Liver (tissue), 9 donors: ENCODE measurements around the gene NKAIN2. TPM values are rescaled to one million over a fixed set of nuclear protein-coding genes. Genes with fewer than 3 reads are reported as not detected.

Experiments
- DNase-seq: peaks from one replicate; pipeline ENCODE4 v3.0.0-alpha.2; 2017; ENCODE audit warnings: low spot score
- H3K27ac ChIP-seq, 2 donors: one replicate each; pipeline ENCODE4 v1.7.0; 2013; ENCODE audit warnings: inconsistent platforms in 2 of 2, low read length in 2 of 2, control low read depth in 1 of 2, low read depth in 1 of 2, mild to moderate bottlenecking in 1 of 2
- H3K27me3 ChIP-seq, 4 donors: one replicate each; pipeline versions ENCODE4 v1.6.1 to v1.7.0; 2013; ENCODE audit warnings: low read length in 3 of 4, inconsistent platforms in 1 of 4, mild to moderate bottlenecking in 1 of 4, moderate library complexity in 1 of 4; ENCODE audit not compliant: control insufficient read depth in 4 of 4, insufficient read depth in 4 of 4
- H3K36me3 ChIP-seq, 4 donors: one replicate each; pipeline versions ENCODE4 v1.6.1 to v1.7.0; 2013; ENCODE audit warnings: low read length in 3 of 4, mild to moderate bottlenecking in 3 of 4, low read depth in 1 of 4, moderate library complexity in 1 of 4; ENCODE audit not compliant: control insufficient read depth in 4 of 4, insufficient read depth in 3 of 4
- H3K4me1 ChIP-seq, 4 donors: one replicate each; pipeline versions ENCODE4 v1.6.1 to v1.7.0; 2013; ENCODE audit warnings: low read length in 3 of 4, mild to moderate bottlenecking in 3 of 4, moderate library complexity in 1 of 4; ENCODE audit not compliant: control insufficient read depth in 4 of 4, insufficient read depth in 4 of 4
- H3K4me3 ChIP-seq, 3 donors: one replicate each; pipeline versions ENCODE4 v1.6.1 to v1.7.0; 2013; ENCODE audit warnings: low read length in 3 of 3, control low read depth in 1 of 3, low read depth in 1 of 3, mild to moderate bottlenecking in 1 of 3
- H3K9ac ChIP-seq, 2 donors: one replicate each; pipeline ENCODE4 v1.7.0; 2013; ENCODE audit warnings: low read length in 2 of 2, mild to moderate bottlenecking in 2 of 2, moderate library complexity in 2 of 2, control low read depth in 1 of 2, low read depth in 1 of 2
- H3K9me3 ChIP-seq, 4 donors: one replicate each; pipeline versions ENCODE4 v1.6.1 to v1.7.0; 2013; ENCODE audit warnings: low read length in 3 of 4; ENCODE audit not compliant: control insufficient read depth in 4 of 4
- FOXA2 ChIP-seq: IDR thresholded peaks from 2 replicates; pipeline ENCODE4 v1.6.1; 2016; ENCODE audit warnings: antibody characterized with exemption
- GABPA ChIP-seq, 2 donors: IDR thresholded peaks in 1 of 2; conservative IDR thresholded peaks in 1 of 2; 2 replicates each; pipeline ENCODE4 v1.6.1; 2016; ENCODE audit warnings: antibody characterized with exemption in 2 of 2, mild to moderate bottlenecking in 1 of 2, moderate library complexity in 1 of 2
- HNF4A ChIP-seq, 2 donors: conservative IDR thresholded peaks; 2 replicates each; pipeline ENCODE4 v1.6.1; 2016; ENCODE audit warnings: antibody characterized with exemption in 2 of 2, mild to moderate bottlenecking in 2 of 2
- HNF4G ChIP-seq: IDR thresholded peaks from 2 replicates; pipeline ENCODE4 v1.6.1; 2016; ENCODE audit warnings: antibody characterized with exemption
- JUND ChIP-seq, 2 donors: IDR thresholded peaks; 2 replicates each; pipeline ENCODE4 v1.6.1; 2016; ENCODE audit warnings: antibody characterized with exemption in 2 of 2
- NR2F2 ChIP-seq: IDR thresholded peaks from 2 replicates; pipeline ENCODE4 v1.6.1; 2016; ENCODE audit warnings: antibody characterized with exemption
- RAD21 ChIP-seq, 2 donors: IDR thresholded peaks; 2 replicates each; pipeline ENCODE4 v1.6.1; 2016; ENCODE audit warnings: antibody characterized with exemption in 2 of 2, mild to moderate bottlenecking in 2 of 2
- RXRA ChIP-seq, 2 donors: IDR thresholded peaks; 2 replicates each; pipeline ENCODE4 v1.6.1; 2017 to 2018; ENCODE audit warnings: antibody characterized with exemption in 2 of 2, mild to moderate bottlenecking in 1 of 2
- SP1 ChIP-seq: IDR thresholded peaks from 2 replicates; pipeline ENCODE4 v1.6.1; 2018; ENCODE audit warnings: antibody characterized with exemption, mild to moderate bottlenecking
- TAF1 ChIP-seq: conservative IDR thresholded peaks from 2 replicates; pipeline ENCODE4 v1.6.1; 2016; ENCODE audit warnings: antibody characterized with exemption, mild to moderate bottlenecking
- YY1 ChIP-seq: IDR thresholded peaks from 2 replicates; pipeline ENCODE4 v1.6.1; 2016; ENCODE audit warnings: antibody characterized with exemption, mild to moderate bottlenecking
- WGBS: extraction: QIAGEN DNeasy Blood & Tissue Kit; methylation state at CpG from one replicate; pipeline ENCODE4 v1.1.7; 2013; 5-methylcytosine and 5-hydroxymethylcytosine counted together
- polyA plus RNA-seq, 2 donors: library from polyadenylated mRNA; stranded (reverse) in 1 of 2; unstranded in 1 of 2; fragments of 200-250 nt in 1 of 2; fragments of >200 nt in 1 of 2; fragmentation: Nextera tagmentation in 1 of 2; extraction: Ambion mirVana in 1 of 2; gene quantifications; one replicate each; pipeline versions ENCODE4 v1.2.1 to v1.2.3, GENCODE V29; 2013 to 2015
- total RNA-seq, 2 donors: library from RNA; depleted of rRNA; stranded (reverse); fragments of >200 nt; gene quantifications; one replicate each; pipeline ENCODE4 v1.2.3, GENCODE V29; 2014
- TF ChIP-seq, protein P1 (sequence below): IDR thresholded peaks from 2 replicates; pipeline ENCODE4 v1.6.1; 2016; ENCODE audit warnings: antibody characterized with exemption
- TF ChIP-seq, protein P2 (sequence below): fragments of 150-350 bp; IDR thresholded peaks from 2 replicates; pipeline ENCODE4 v1.5.1; 2017; ENCODE audit warnings: improper control_type of control experiment, low read depth, low read length; ENCODE audit not compliant: missing input control
- TF ChIP-seq, protein P3 (sequence below): IDR thresholded peaks from 2 replicates; pipeline ENCODE4 v1.6.1; 2016; ENCODE audit warnings: antibody characterized with exemption
- TF ChIP-seq, protein P4 (sequence below): IDR thresholded peaks from 2 replicates; pipeline ENCODE4 v1.6.1; 2016; ENCODE audit warnings: antibody characterized with exemption
- donor health status: healthy.
- donor health status: healthy.
- donor health status: healthy.
- donor health status: healthy.
- donor health status: healthy.

The NKAIN2 gene
- total and polyA plus RNA-seq, 4 donors = 0.05 to 0.14 TPM; not detected in 2

DNA sequence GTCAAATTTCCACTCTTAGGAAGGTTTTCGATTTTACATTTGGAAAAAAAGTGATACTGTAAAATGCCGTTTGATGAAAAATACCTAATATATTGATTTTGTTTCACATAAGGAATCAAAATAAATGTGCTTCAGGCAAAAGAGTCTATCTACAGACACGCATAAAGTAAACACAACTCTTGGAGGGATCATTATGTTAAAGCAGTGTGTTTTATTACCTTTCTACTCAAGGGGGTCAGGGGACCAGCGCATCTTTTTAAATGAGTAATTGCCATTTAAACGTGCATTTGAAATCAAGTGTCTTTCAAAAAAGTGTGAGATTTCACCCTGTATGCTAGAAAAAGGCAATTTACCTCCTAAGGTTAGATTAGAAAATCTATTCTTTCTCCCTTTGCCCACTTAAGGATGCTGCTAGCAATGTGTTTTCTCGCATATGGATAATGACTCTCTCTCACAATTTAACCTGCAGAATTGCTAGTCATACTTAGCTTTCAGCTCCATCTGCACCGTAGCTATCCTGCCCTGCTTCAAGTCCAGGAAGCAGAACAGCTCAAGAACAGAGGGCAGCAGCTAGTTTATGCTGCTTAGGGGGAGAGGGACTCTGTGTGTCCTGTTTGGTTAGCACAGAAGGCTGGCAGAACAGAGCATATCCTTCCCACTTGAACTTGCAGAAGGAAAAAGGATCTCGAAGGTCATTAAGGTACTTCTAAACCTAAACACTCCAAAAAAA is 35.0 kb downstream of the NKAIN2 start:
- no peak overlapping the region for H3K9ac ChIP-seq
- peaks cover 0 to 3% (median 0%) of the 10 kb centered on the region in 4 donors for H3K27me3 ChIP-seq
- no peaks in the 10 kb centered on the region for H3K9me3 ChIP-seq
- no peak overlapping the region for H3K27ac ChIP-seq
- no peak for DNase-seq
- TF ChIP-seq, protein P1, sequence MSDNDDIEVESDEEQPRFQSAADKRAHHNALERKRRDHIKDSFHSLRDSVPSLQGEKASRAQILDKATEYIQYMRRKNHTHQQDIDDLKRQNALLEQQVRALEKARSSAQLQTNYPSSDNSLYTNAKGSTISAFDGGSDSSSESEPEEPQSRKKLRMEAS = no peak
- TF ChIP-seq, protein P2, sequence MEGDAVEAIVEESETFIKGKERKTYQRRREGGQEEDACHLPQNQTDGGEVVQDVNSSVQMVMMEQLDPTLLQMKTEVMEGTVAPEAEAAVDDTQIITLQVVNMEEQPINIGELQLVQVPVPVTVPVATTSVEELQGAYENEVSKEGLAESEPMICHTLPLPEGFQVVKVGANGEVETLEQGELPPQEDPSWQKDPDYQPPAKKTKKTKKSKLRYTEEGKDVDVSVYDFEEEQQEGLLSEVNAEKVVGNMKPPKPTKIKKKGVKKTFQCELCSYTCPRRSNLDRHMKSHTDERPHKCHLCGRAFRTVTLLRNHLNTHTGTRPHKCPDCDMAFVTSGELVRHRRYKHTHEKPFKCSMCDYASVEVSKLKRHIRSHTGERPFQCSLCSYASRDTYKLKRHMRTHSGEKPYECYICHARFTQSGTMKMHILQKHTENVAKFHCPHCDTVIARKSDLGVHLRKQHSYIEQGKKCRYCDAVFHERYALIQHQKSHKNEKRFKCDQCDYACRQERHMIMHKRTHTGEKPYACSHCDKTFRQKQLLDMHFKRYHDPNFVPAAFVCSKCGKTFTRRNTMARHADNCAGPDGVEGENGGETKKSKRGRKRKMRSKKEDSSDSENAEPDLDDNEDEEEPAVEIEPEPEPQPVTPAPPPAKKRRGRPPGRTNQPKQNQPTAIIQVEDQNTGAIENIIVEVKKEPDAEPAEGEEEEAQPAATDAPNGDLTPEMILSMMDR = no peak
- TF ChIP-seq JUND (IDR thresholded peaks at IDR 0.05) (no peak), GABPA (IDR thresholded peaks at IDR 0.05 in 1 of 2, conservative IDR thresholded peaks at IDR 0.05 in 1 of 2) (no peak), HNF4G (no peak), RXRA (IDR thresholded peaks at IDR 0.05) (no peak), TAF1 (no peak), FOXA2 (no peak), RAD21 (IDR thresholded peaks at IDR 0.05) (no peak)
- 49% methylated on average over 8 of the region's 8 CpGs for WGBS
- no peak overlapping the region for H3K4me3 ChIP-seq
- H3K36me3 ChIP-seq = no peaks in the 10 kb centered on the region
- H3K4me1 ChIP-seq = no peaks in the 10 kb centered on the region

DNA sequence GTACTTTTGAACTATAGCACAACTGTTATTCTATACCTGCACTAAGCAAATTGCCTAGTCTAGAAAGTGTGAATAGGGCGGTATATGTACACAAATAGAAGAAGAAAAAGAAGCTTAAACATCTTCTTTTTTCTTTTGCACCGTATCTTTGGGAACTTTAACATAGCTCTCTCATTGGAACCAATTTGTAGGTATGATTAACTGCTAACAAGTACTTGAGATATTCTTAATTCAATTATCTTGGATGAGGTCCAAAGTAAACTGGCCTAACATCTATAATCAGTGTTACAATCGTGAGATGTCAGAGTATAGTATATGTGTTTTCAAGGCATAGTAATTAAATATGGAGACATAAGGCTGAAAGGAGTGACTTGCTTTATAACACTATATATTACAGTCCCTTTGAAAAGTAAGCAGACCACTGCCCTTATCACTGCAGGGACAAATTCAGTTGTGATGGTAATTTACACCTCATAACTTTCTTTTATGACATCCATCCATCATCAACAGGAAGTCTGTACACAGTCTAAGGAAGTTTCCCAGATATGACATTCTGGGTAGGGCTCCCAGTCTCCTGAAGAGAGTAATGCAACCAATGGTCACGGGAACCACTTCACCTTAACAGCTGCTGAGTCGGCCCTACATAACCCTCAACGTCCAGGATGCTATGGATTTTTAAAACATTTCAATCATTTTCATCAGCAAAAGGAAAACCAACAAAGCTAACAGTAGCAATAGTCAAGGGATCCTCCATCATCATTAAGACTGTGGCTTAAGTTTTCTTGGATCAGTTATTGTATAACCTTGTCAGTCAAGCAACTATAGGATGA is 37.6 kb downstream of the NKAIN2 start:
- Histone ChIP-seq H3K27ac (no peak overlapping the region), H3K4me3 (no peak overlapping the region), H3K36me3 (no peaks in the 10 kb centered on the region), H3K4me1 (no peaks in the 10 kb centered on the region), H3K27me3 (peaks cover 0 to 3% (median 0%) of the 10 kb centered on the region in 4 donors), H3K9me3 (no peaks in the 10 kb centered on the region), H3K9ac (no peak overlapping the region)
- WGBS = 41% methylated on average over 6 of the region's 6 CpGs
- TF ChIP-seq NR2F2 (no peak), RAD21 (IDR thresholded peaks at IDR 0.05) (no peak), HNF4A (conservative IDR thresholded peaks at IDR 0.05) (no peak), FOXA2 (no peak), RXRA (IDR thresholded peaks at IDR 0.05) (no peak), GABPA (IDR thresholded peaks at IDR 0.05 in 1 of 2, conservative IDR thresholded peaks at IDR 0.05 in 1 of 2) (no peak), SP1 (no peak), YY1 (no peak)
- TF ChIP-seq, protein P1 = no peak
- TF ChIP-seq, protein P2 = no peak
- TF ChIP-seq, protein P3, sequence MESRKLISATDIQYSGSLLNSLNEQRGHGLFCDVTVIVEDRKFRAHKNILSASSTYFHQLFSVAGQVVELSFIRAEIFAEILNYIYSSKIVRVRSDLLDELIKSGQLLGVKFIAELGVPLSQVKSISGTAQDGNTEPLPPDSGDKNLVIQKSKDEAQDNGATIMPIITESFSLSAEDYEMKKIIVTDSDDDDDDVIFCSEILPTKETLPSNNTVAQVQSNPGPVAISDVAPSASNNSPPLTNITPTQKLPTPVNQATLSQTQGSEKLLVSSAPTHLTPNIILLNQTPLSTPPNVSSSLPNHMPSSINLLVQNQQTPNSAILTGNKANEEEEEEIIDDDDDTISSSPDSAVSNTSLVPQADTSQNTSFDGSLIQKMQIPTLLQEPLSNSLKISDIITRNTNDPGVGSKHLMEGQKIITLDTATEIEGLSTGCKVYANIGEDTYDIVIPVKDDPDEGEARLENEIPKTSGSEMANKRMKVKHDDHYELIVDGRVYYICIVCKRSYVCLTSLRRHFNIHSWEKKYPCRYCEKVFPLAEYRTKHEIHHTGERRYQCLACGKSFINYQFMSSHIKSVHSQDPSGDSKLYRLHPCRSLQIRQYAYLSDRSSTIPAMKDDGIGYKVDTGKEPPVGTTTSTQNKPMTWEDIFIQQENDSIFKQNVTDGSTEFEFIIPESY = no peak
- TF ChIP-seq, protein P4, sequence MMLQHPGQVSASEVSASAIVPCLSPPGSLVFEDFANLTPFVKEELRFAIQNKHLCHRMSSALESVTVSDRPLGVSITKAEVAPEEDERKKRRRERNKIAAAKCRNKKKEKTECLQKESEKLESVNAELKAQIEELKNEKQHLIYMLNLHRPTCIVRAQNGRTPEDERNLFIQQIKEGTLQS = no peak
- no peak for DNase-seq
